ENCODE measurements around the gene WWC1.
"Not testable (repeated sequence)": the region's sequence is repeated elsewhere in the genome, so short reads cannot be mapped to it uniquely, and the experiment has no call there.

Gene WWC1

DNA sequence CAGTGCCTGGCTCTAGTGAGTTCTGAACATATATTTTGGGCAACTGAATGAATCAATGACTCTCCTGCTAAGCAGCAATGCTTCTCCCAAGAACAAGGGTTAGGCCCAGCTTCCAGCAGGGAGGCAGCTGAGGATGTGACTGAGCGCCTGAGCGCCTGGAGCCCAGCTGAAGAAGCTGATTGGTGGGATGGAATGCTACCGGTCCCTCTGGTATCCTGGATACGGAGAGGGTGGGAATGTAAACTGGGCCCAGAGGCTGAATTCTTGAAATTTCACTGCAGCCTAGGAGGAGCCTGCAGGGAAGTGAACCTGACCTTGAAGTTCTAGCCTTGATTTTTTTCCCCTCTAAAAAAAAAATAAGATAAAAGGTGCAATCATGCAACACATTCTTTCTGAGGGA, 43.2 kb downstream of the WWC1 start:
- DNase-seq (ENCODE audit: low spot score), result no peak

DNA sequence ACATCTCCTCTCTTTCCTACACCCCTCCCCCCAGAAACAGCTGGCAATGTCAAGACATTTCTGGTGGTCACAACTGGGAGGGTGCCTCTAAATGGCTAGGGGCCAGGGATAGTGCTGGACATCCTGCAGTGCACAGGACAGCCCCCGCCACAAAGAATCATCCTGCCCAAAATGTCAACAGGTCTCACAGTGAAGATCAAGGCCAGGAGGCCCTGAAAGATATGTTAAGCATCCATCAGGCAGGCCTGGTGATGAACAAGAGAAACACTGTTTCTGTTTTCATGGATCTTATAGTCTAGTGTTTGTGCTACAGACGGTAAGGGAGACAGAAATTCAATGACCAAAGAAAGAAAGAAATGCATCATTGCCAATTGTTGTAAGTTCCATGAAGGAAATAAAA, 45.9 kb downstream of the WWC1 start:
- DNase-seq (ENCODE audit: low spot score), result no peak

DNA sequence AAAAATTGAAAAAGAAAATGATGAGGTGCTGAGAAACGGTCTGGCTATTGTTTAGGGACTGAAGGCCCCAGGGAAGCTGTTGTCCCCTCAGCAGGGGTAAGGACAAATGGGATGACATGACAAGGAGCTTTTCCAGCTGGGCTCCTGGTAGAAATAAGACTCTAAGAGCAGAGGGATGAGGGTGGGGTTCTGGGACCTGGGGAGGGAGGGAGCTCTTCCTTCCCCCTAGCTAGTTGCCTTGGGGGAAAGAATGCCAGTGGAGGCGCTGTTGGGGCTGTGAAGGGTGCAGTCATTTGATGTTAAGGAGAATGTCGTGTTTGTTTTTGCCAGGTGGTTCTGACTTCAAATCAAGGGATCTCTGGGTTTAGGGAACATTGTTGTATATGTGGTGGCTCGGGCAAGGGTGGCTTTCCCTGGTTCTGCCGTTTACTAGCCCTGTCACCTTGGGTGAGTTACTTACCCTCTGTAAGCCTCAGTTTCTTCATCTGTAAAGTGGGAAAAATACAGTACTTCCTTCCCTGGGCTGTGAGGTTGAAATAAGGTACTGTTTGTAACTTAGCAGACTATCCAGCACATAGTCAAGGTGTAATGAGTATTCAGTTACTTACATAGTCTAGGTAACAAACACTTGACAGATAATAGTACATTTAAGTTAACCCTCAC, 47.8 kb downstream of the WWC1 start:
- DNase-seq (ENCODE audit: low spot score), result no peak

DNA sequence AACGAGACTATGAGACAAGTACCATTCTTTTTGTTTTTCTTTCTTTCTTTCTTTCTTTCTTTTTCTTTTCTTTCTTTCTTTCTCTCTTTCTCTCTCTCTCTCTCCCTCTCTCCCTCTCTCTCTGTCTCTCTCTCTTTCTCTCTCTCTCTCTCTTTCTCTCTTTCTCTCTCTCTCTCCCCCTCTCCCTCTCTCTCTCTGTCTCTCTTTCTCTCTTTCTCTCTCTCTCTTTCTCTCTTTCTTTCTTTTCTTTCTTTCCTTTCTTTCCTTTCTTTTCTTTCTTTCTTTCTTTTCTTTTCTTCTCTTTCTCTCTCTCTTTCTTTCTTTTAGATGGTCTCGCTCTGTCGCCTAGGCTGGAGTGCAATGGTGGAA, 48.3 kb downstream of the WWC1 start:
- DNase-seq (ENCODE audit: low spot score), result not testable (repeated sequence)

DNA sequence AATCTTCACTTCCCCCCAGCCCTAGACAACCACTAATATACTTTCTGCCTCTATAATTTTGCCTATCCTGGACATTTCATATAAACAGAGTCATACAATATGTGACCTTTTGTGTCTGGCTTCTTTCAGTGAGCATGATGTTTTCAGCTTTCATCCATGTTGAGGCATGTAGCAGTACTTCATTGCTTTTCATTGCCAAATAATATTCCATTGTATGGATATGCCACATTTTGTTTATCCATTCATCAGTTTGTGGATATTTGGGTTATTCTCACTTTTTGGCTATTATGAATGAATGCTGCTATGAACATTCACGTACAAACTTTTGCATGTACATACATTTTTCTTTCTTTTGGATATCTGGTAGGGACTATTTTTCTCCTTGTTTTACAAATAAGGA, 49.0 kb downstream of the WWC1 start:
- DNase-seq (ENCODE audit: low spot score), result no peak

DNA sequence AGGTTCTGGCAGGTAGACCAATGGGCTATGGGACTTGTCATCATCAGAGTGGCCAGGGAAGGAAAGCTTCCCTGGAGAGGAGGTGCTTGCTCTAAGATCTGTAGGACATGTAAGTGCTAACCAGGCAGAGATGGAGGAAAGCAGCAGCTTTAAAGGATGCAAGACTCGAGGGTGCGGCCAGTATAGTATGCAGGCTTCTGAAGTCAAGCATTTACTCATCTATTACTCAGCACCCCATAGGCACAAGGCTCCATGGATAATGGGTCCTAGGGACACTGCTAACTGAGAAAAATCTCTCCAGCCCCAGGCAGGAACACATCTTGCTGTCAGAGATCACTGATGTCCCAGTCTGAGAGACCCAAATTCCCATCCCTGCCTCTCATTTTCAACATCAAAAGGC, 49.7 kb downstream of the WWC1 start:
- no peak for DNase-seq (ENCODE audit: low spot score)

DNA sequence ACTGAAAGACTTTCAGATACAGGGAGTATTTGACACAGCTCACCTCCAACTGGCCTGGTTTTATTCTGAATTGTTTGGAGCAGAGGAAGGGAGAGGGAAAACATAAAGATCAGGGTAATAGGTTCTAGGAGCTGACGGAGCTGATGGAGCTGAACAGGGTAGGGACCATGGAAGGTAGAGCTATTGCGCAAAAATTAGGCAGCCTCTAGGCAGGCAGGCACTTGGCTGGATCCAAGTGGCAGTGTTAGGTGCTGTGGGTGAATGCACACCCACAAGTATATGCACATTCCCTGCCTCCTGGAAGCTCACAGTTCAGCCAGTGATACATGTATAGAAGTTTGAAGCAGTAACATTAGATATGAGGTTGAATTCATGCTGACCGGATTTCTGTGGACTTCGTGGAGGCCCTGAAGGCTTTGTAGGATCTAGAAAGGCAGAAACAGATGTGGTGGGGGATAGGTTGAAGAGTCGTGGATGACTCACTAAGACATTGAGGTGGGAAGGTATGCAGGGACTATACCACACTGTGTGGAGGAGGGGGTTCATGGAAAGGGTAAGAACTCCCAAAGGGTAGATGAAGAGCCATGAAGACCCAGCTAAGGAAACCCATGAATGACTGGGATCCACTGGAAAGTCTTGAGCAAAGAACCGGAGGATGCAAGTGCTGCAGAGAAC, 50.8 kb downstream of the WWC1 start:
- DNase-seq (ENCODE audit: low spot score), result no peak

DNA sequence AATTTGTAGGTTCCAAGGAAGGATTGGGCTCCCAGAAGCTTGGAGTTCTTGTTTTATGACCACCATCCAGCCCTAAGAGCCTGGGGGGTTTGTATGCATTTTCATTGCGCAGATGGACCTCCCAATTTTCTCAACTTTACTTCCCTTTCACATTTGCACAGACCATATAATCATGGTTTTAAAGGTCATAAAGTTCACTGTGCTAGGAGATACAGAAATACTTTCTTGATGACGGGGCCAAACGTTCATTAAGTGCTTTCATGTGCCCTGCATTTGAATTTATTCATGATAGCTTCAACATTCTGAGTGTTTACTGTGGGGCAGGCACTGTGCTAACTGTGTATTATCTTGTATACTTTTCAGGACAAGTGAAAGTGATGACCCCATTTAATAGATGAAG, 51.5 kb downstream of the WWC1 start:
- no peak for DNase-seq (ENCODE audit: low spot score)

DNA sequence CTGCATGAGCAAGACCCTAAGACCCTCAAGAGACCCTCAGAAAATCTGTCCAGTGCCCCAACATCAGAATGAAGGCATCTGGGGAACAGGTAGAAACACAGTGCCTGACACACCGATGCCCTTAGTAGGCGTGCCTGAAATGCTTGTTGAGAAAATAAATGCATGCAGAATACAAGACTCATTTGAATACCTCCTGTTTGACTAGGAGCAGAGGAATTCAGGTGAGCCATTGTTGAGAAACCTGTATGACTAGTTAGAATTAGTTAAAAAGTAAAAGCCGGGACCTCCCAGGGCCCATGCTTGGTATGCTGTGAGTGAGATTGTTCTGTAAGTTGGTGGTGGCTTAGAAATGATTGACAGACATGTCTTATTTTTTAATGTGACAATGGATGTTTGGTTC, 55.0 kb downstream of the WWC1 start:
- DNase-seq (ENCODE audit: low spot score), result no peak

DNA sequence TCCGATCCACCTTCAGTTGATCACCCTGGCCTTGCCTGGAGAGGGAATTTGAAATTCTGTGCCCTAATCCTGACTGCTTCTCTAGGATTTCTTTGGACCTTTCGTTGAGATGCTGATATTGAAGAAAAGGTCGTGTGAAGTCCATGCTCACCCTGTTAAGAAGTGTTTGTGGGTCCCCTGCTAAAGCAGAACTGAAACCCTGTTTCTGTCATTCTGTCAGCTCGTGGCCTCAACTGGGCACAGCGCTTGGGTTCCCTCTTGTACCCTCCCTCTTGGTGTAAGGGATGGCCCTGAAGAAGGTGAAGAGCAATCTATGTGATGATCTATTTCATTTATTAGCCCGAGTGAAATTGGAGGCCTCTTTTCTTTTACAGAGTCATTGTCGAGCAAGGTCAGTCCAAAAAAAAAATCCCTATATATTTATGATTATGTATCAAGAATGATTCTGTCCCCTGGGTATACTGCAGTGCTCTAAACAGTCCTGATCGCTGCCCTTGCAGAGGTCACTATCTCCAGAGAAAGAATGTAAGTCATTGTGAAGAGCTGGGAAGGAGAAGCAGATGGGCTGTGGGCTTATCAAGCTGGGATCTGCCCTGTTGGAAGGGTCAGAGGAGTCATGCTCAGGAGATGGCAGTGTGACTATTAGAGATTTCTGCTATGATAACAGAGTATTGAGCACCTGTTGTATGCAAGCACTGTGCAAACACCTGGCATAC, 56.1 kb downstream of the WWC1 start:
- no peak for DNase-seq (ENCODE audit: low spot score)

DNA sequence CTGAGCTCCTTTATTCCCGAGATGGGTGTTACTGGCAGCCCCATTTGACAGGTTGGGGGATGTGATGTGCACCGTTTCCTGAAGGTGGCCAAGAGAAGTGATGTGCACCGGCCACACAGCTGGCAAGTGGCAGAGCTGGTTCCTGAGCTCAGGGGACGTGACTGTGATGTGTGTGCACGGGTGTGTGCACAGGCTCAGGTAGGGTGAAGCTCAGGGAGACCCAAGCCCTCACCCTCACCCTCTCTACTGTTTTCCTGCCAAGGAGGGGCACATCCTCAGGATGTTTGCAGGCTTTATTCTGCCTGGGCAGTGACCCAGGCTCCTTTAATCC, 56.6 kb downstream of the WWC1 start:
- DNase-seq (ENCODE audit: low spot score), result no peak

DNA sequence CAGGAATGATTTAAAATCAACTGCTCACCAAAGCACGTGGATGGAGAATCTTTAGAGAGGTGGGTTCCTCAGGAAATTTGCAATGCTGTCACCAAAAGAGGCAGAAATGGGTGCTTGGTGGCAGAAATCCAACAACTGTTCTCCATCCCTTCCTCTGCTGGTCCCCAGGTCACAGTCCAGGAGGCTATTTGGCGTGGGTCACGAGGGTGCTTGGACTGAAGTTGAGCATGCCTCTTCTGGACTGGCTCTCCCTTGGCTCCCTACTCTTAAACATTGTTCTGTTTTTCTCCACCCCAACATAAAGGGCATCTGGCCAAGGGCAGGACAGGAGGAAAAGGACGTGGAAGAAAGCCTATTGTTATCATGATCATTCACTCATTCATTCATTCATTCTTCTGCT, 58.9 kb downstream of the WWC1 start:
- no peak for DNase-seq (ENCODE audit: low spot score)

DNA sequence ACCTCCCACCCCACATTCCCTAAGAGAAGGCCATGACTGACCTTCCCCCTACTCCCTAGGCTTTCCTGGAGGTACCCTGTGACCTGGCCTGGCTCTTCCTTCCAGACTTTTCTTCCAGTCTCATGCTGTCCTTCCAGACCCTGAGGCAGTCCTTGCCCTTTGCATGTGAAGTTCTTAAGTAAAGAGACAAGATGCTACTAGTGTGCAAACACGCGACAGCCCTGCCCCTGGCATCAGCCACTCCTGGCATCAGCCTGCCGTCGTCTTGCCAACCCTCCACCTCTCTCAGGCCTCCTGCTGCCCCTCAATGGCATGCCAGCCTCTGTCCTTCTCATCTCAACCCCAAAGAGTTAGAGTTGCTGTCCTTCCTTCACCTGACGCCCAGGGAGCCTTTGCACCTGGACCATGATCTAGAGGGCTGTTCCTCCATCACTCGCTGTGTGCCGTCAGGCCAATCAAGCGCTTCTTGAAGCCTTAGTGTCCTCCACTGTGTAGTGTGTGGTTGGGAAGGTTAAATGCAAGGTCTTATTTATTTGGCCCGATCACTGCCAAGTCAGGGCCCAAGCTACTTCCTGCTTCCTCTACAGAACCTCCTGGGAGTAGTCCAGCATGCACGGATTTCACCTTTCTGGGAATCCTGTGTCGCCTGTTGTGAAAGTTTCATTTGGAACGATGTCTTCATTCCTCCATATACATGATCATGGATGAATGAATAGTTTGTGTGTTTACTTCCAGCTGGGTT, 61.9 kb downstream of the WWC1 start:
- DNase-seq (ENCODE audit: low spot score), result no peak

DNA sequence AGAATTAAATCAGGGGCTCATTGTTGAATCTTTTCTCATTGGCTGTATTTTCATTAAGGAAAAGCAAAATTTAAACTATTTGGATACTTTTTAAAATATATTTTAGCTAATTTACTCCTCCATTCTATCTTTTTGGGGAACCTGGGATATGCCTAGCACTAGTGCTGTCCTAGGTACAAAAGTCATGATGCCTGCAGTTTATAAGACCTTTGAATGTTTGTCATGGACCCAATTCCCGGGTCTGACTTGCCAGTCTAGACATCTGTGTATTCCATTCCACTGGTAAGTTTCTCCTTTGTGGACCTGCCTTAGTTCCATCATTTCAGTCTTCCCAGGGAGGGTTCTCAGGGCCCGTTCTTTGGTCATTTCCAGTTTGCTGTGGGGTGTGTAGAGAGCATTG, 63.0 kb downstream of the WWC1 start:
- DNase-seq (ENCODE audit: low spot score), result no peak

DNA sequence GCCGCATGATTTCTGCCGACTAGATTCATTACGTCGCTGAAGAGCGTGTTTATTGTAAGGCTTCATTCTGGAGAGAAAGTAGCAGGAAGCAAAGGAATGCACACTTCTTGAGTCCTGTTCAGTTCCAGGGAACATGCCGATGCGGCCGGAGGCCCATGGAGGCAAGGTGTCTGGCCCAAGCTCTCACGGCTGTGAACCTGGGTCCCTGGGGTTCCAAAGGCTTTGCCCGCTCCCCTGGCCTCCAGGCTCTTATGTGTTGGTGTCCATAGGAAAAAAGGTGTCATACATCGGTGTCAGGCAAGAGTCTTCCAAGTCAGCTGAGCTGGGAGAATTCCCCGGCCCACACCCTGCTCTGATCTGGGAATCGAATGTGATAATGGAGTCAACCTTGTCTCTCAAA, 64.7 kb downstream of the WWC1 start:
- DNase-seq (ENCODE audit: low spot score), result no peak

DNA sequence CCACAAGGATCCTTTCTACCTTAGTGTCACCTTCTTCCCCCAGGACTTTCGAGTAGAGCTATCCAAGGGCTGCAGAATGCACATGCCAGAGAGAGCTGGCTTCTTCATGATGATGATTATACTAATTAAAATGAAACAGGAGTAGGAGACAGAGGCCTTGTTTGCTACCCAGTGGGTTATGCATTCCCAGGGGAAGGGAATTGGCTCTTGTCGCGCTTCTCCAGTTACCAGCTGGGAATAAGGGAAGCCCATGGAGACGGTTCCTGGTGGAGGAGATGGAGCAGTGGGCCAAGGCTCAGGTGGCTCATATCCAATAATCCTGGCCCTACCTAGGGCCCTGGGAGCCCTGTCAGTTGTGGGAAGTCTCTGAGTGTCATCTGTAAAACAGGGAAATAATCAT, 65.1 kb downstream of the WWC1 start:
- DNase-seq (ENCODE audit: low spot score), result no peak

DNA sequence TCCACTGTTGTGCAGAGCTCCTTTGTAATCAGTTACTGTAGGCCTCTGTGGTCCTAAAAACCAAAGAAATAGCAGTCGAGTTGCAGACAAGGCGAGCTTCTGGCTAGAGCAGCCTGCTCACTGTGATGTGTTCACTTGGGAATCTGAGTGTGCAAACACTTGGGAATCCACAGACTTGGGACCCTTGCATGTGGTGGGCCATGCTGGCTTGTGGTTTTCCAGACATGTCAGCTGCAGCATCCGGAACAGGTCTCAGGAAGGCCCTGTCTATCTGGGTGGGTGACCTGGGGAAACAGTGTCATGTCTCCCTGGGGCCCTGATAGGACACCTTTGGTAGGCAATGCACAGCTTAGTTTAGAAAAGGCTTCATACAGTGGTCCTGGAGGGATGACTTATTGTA, 66.4 kb downstream of the WWC1 start:
- DNase-seq (ENCODE audit: low spot score), result no peak

DNA sequence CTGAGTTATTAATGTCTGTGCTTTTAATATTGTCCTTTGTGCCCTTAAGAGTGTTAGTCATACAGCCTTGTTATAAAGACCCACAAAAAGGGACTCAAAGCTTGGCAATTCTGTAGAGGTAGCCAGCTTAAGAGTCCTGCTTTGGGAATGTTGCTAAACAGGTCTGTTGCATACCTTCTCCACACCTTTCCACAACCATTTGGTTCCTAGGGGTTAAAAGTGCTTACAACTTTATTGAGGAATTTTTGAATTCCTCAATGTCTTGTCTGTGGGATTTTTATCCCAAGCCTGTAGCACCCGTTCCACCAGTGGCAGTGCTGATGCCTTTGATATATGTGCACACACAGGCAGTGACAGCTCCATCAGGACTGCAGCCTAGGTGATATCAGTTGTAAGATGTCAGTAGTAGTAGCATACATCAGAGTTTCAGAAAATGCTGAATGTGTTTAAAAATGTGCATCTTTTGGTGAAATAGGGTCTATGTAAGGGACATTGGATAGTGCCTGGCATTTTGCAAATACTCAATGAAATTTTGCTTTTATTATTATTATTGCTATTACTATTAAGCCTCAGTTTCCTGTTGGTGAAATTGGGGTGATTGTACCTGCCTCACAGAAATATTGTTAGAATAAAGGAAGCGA, 68.5 kb downstream of the WWC1 start:
- no peak for DNase-seq (ENCODE audit: low spot score)

DNA sequence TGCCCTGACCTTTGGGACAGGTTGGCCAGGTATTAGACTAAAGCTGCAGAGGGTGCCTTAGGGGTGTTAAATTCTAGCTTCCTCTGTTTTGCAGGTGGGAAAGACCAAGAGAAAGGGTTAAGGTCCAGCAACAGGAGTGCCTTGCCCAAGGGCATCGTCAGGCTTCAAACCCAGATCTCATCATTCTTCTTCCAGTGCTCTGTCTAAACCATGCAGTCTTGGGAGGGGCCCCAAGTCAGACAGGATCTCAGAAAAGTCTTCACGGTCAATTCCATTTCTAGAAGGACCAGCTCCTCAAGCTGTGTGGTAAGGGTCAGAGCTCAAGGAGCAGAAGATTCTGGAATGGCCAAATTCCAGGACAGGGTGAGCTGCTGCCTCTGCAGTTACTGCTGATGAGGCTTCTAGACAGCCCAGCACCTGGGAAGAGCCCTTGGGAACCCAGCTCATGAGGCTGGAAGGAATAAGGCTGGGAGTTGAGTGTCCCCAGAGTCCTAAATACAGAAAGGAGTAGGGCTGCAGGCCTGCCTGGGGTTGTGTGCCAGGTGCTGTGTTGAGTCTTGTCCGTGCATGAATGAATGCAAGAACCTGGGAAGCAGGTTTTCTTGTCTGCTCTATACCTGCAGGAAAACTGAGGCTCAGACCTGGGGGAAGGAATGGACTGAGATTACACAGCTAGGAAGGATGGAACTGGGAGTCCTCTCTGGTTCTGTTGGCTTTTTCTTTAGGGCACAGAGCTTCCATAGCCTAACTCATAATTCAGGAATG, 69.3 kb downstream of the WWC1 start:
- DNase-seq (ENCODE audit: low spot score), result no peak

DNA sequence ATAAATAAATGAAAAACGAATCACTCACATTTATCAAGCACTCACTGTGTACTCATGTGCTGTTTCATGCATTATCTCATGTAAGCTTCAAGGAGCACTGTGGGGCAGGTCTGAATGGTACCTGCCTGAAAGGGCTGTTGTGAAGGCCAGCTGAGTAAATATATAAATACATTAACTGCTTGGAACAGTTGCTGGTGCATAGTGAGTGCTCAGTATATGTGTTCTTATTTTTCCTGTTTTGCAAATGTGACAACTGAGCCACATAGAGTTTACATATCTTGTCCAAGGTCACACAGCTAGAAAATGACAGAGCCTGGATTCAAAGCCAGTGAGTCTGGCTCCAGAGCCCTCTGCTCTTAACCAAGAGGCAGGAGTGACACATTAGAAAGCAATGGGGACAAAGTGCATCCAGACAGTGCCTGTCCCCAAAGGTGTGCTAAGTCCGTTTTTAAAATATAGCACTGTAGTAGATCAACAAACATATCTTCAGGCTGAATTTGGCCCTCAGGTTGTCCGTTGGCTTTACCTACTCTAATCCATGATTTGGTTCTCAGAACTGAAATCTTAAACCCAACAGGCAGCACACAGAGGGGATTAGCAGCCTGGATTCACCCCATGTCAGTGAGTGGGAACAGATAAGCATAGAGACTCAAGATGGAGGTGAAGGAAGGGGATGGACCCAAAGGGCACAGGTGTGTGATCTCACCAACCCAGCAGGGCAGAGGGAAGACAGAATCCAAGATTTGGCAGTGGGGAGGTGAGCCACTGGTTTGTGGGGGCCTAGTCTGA, 70.8 kb downstream of the WWC1 start:
- DNase-seq (ENCODE audit: low spot score), result no peak

DNA sequence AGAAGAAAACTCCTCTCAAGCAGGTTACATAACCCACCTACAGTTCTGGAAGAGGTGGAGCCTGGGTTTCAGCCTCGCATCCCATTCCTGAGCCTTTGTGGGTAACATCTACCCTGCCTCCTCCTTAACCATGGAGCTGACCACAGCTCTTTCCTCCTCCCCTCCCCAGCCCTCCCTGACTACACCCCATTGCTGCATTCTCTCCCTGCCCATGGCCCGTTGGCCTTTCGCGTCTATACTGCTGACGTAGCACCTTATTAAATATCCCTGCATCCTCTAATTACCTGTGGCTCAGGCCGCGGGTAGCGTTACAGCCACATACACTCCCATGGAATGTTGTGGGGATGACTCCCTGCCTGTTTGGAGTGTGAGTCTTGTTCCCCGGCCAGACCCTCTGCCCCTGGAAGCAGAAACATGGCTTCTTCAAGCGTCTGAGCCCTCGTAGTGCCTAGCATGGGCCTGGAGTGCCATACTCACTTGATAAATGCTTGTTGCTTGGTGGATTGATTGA, 72.8 kb downstream of the WWC1 start:
- DNase-seq (ENCODE audit: low spot score), result no peak
